NCI-H2107 (cell line): ENCODE data around the gene NOTCH1.

Source experiments
- DNase-seq: peaks from one replicate; lab custom pipeline; 2025; lab: John Stamatoyannopoulos, UW

Gene NOTCH1

GRCh38 chr9:136463578-136463977 lies 82.3 kb downstream of the NOTCH1 start:
- DNase-seq, result no peak

GRCh38 chr9:136462664-136463063 lies 83.2 kb downstream of the NOTCH1 start:
- no peak for DNase-seq

GRCh38 chr9:136460772-136461325 lies 85.0 kb downstream of the NOTCH1 start:
- DNase-seq, result no peak

GRCh38 chr9:136459425-136459824 lies 86.4 kb downstream of the NOTCH1 start:
- DNase-seq, result no peak

- no peak for DNase-seq
Measured at GRCh38 chr9:136457326-136457725, 88.5 kb downstream of the NOTCH1 start.

- DNase-seq, result no peak
Measured at GRCh38 chr9:136456258-136456657, 89.6 kb downstream of the NOTCH1 start.

GRCh38 chr9:136455043-136456002 lies 90.5 kb downstream of the NOTCH1 start:
- no peak for DNase-seq

- no peak for DNase-seq
Measured at GRCh38 chr9:136454026-136454796, 91.6 kb downstream of the NOTCH1 start.

- no peak for DNase-seq
Measured at GRCh38 chr9:136453326-136453725, 92.5 kb downstream of the NOTCH1 start.

GRCh38 chr9:136451221-136451877 lies 94.5 kb downstream of the NOTCH1 start:
- DNase-seq, result no peak

GRCh38 chr9:136448655-136449054 lies 97.2 kb downstream of the NOTCH1 start:
- DNase-seq, result no peak

- DNase-seq, result no peak
Measured at GRCh38 chr9:136447173-136447778, 98.6 kb downstream of the NOTCH1 start.

GRCh38 chr9:136445799-136446198 lies 100.0 kb downstream of the NOTCH1 start:
- no peak for DNase-seq
